IPS-18c (cell line): Measurements from ENCODE around the gene LEMD2.

Experiments used
- H3K4me3 ChIP-seq: 2 replicates; pipeline ENCODE4 v1.7.0; 2013; ENCODE audit warnings: low read depth, mild to moderate bottlenecking, low read length, moderate library complexity; ENCODE audit not compliant: insufficient read depth
- H3K9me3 ChIP-seq: one replicate; pipeline ENCODE4 v1.6.1; 2013; ENCODE audit warnings: mild to moderate bottlenecking, low read length, moderate library complexity; ENCODE audit not compliant: control insufficient read depth, insufficient read depth

Gene LEMD2

GRCh38 chr6:33770124-33770832 lies 18.7 kb downstream of the LEMD2 start:
- H3K9me3 ChIP-seq = peaks cover 7% of the 10 kb centered on the region
- H3K4me3 ChIP-seq = no peak overlapping the region

- peaks cover 7% of the 10 kb centered on the region for H3K9me3 ChIP-seq
- no peak overlapping the region for H3K4me3 ChIP-seq
Observed at GRCh38 chr6:33769248-33769821, 19.6 kb downstream of the LEMD2 start.

- Histone ChIP-seq H3K9me3 (peaks cover 7% of the 10 kb centered on the region), H3K4me3 (no peak overlapping the region)
Observed at GRCh38 chr6:33768644-33769120, 20.2 kb downstream of the LEMD2 start.

GRCh38 chr6:33766921-33767907 lies 21.7 kb downstream of the LEMD2 start:
- Histone ChIP-seq H3K4me3 (no peak overlapping the region), H3K9me3 (peaks cover 7% of the 10 kb centered on the region)

GRCh38 chr6:33765368-33765767 lies 23.6 kb downstream of the LEMD2 start:
- peaks cover 5% of the 10 kb centered on the region for H3K9me3 ChIP-seq

DNA sequence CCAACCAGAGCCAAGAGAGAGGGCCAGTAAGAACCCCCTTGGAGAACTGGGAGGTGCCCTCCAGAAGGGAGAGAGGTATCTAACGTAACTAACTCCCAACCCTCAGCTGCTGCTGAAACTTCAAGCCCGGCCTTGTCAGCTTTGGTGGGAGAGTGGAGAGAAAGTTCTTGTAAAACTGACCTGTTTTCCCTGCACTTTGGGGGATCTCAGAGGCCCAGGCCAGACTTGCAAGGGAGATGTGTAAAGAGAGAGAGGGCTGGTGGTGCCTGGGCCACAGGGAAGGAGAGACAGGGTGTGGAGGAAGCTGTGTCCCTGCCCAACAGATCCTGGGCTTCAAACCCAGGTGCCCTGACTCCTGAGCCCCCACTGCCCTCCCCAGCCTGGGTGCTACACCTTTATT lies 24.9 kb downstream of the LEMD2 start:
- H3K9me3 ChIP-seq = peaks cover 5% of the 10 kb centered on the region
- H3K4me3 ChIP-seq = no peak overlapping the region

More at GRCh38 chr6:33765368-33765767, 23.6 kb downstream of the LEMD2 start:
- H3K4me3 ChIP-seq = no peak overlapping the region

GRCh38 chr6:33763483-33763882 lies 25.4 kb downstream of the LEMD2 start:
- Histone ChIP-seq H3K9me3 (peaks cover 5% of the 10 kb centered on the region), H3K4me3 (no peak overlapping the region)

DNA sequence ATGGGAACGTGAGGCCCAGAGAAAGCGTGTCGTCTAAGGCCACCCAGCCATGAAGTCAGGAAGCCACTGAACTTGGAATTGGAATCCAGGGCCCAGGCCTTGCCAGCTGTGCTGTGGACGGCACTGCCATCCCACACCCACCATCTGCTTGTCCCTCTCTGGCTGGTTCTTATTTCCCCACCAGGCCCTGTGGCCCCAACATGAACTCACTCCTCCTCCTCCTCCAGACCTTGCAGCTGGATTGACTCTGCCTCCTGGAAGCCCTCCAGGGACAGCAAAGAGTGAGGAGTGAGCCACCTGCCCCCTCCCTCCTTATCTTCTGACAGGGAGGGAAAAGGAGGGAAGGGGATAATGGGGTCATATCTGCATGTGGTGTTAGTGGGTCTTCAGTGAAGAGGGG lies 26.2 kb downstream of the LEMD2 start:
- Histone ChIP-seq H3K4me3 (no peak overlapping the region), H3K9me3 (peaks cover 5% of the 10 kb centered on the region)

DNA sequence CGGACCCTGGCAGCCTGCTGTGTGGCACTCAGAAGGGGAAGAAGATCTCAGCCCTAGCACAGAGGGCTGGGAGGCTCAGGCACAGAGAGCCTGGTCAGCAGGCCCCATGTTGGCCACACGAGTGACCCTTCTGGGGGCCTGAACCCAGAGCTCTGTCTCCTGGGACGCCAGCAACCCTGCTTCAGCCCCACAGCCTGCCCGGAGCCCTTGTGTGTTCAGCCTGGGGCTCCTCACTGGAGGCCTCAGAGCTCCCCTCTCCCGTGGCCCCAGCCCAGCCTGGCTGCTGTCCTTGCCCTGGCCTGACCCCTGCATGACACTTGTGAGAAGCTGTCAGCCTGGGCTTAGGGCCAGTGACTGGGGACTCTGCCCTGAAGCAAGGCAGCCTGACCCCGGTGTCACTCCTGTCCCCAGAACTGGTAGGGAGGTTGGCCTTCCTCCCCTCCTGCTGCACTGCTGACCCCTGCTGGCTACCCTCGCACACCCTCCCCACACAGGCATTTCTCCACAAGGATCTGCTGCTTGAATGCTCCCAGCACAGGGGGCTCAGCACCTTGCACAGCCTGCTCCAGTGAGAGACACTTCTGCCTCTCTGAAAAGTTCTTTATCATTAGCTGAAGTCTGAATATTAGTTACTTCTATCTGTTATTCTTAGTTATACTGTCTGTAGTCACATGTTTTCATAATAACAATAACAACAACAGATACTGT lies 26.9 kb downstream of the LEMD2 start:
- Histone ChIP-seq H3K4me3 (no peak overlapping the region), H3K9me3 (peaks cover 3% of the 10 kb centered on the region)

- H3K9me3 ChIP-seq = peaks cover under 1% of the 10 kb centered on the region
- no peak overlapping the region for H3K4me3 ChIP-seq
Observed at GRCh38 chr6:33761581-33761921, 27.4 kb downstream of the LEMD2 start.

DNA sequence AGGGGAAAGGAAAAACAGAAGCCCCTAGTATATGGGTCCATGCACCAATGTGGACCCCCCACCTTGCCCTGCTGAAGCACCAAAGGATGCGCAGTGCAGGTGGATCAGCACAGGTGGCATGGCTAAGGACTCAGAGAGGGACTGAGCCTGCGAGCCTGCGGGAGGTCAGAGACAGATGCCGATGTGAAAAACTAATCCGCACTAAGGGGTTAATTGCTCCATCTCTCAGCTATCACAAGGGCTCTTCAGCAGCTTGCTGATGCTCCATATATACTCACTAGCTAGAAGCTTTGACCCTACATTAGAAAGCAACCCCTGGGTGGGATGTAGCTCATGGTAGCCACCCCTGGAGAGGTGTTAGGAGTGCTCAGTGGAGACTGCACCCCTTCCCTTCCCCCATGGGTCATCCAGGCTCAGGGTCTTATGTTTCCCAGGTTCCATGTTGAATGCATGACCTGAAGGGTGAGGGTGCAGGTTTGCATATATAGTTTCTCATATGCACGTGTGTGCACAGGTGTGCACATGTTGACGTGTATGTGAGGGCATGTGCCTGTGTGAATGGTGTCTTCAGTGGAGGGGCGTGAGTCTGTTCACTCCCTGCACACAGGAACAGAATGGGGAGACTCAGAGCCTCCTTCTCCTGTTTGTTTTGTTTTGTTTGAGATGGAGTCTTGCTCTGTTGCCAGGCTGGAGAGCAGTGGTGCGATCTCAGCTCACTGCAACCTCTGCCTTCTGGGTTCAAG lies 28.9 kb downstream of the LEMD2 start:
- H3K9me3 ChIP-seq = no peaks in the 10 kb centered on the region
- no peak overlapping the region for H3K4me3 ChIP-seq

DNA sequence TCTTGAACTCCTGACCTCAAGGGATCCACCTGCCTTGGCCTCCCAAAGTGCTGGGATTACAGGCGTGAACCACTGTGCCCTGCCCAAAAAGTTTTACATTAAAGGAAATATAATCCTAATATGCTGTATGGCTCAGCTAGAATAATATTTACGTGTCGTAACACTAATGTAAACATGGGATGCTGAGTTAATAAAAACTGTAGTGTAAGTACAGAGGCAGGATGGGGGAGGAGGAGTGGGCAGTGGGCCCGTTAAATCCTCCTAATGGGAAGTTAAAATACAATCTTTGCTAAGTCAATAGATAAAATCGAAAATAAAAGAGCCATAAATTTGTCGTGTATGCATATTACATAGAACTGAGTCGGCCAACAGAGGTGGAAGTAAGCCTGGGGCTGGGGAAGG lies 30.1 kb downstream of the LEMD2 start:
- no peak overlapping the region for H3K4me3 ChIP-seq
- no peaks in the 10 kb centered on the region for H3K9me3 ChIP-seq

- Histone ChIP-seq H3K4me3 (no peak overlapping the region), H3K9me3 (no peaks in the 10 kb centered on the region)
Observed at GRCh38 chr6:33757906-33758305, 31.0 kb downstream of the LEMD2 start.

- H3K9me3 ChIP-seq = no peaks in the 10 kb centered on the region
- H3K4me3 ChIP-seq = no peak overlapping the region
Observed at GRCh38 chr6:33757113-33757512, 31.8 kb downstream of the LEMD2 start.

DNA sequence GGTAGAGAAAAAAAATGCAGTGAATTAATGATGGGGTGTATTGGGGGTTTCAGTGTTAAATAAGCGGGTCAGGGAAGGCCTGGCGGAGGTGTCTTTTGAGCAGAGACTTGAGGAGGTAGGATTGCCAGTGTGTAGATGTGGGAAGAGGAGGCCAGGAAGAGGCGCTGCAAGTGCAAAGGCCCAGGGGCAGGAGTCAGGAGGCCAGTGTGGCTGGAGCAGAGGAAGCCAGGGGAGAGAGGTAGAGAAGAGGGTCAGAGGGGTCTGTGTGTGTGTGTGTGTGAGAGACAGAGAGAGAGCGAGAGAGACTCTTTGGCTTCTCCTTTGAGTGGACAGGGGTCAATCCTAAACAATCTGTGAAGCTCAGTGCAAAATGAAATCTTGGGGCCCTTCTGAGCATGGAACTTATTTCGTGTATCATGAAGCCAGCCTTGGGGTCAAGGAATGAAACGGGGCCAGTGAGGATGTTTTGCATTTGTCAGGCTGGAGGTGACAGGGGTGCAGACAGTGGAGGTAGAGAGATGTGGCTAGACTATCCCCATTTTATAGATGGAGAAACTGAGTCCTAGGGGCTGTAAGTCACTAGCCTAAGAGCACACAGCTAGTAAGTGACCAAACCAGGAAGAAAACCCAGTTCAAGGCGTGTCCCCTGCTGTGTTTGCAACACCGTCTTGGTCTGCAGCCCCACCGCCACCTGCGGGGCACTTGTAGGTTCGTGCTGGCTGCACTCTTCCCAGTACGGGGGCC lies 32.5 kb downstream of the LEMD2 start:
- Histone ChIP-seq H3K4me3 (no peak overlapping the region), H3K9me3 (no peaks in the 10 kb centered on the region)
